K562 (cell line): ENCODE measurements around the gene B4GALNT2. TPM values are rescaled to one million over a fixed set of nuclear protein-coding genes. Genes with fewer than 3 reads are reported as not detected.
A peak's percentile ranks its signal among the peaks of the same experiment; 100 is the strongest.

Experiments used
- CUX1 ChIP-seq: fragments of 200-800 bp; sonication (Bioruptor generic); IDR thresholded peaks from 2 replicates; pipeline ENCODE4 v1.6.1; 2016; ENCODE audit warnings: missing genetic modification characterization, missing compliant biosample characterization
- E2F3 ChIP-seq: fragments of 250-450 bp; sonication (Bioruptor Pico); IDR thresholded peaks from 2 replicates; pipeline ENCODE4 v1.4.0; 2020; ENCODE audit warnings: mild to moderate bottlenecking
- E4F1 ChIP-seq: fragments of 250-450 bp; sonication (Bioruptor Pico); IDR thresholded peaks from 2 replicates; pipeline ENCODE4 v1.5.0; 2021; ENCODE audit warnings: mild to moderate bottlenecking, borderline replicate concordance
- GABPA ChIP-seq: fragments of 200-800 bp; sonication (Bioruptor generic); conservative IDR thresholded peaks from 2 replicates; pipeline ENCODE4 v1.6.1; 2016; ENCODE audit warnings: low read depth, missing genetic modification characterization, missing compliant biosample characterization
- HNRNPUL1 ChIP-seq: fragments of 200-400 bp; formaldehyde crosslinking; IDR thresholded peaks from 2 replicates; pipeline ENCODE4 v1.6.1; 2017; ENCODE audit warnings: low read length
- POLR2AphosphoS2 ChIP-seq: IDR thresholded peaks from 2 replicates; pipeline ENCODE4 v1.6.1; 2012; ENCODE audit warnings: low read length, improper control_type of control experiment
- POLR2AphosphoS5 ChIP-seq: IDR thresholded peaks from 2 replicates; pipeline ENCODE4 v1.6.1; 2011; ENCODE audit warnings: mild to moderate bottlenecking, low read depth, low read length, moderate library complexity; ENCODE audit not compliant: control insufficient read depth, insufficient read depth
- POLR2H ChIP-seq: IDR thresholded peaks from 2 replicates; pipeline ENCODE4 v1.6.1; 2016; ENCODE audit warnings: missing genetic modification characterization, low read depth, mild to moderate bottlenecking, control low read depth, missing compliant biosample characterization, moderate library complexity
- PTRF ChIP-seq: fragments of 450-650 bp; IDR thresholded peaks from 2 replicates; pipeline ENCODE4 v1.6.1; 2016; ENCODE audit warnings: mild to moderate bottlenecking, missing genetic modification characterization, missing compliant biosample characterization
- RBFOX2 ChIP-seq: fragments of 200-400 bp; formaldehyde crosslinking; IDR thresholded peaks from 2 replicates; pipeline ENCODE4 v1.6.1; 2017; ENCODE audit warnings: low read depth, mild to moderate bottlenecking, low read length, moderate library complexity
- SAFB ChIP-seq: fragments of 200-400 bp; formaldehyde crosslinking; IDR thresholded peaks from 2 replicates; pipeline ENCODE4 v1.6.1; 2017; ENCODE audit warnings: low read depth, low read length, borderline replicate concordance
- TAF1 ChIP-seq: IDR thresholded peaks from 2 replicates; pipeline ENCODE4 v1.6.1; 2011; ENCODE audit warnings: mild to moderate bottlenecking, low read length, moderate library complexity; ENCODE audit not compliant: insufficient read depth, control insufficient read depth, severe bottlenecking; ENCODE audit errors: extremely low read depth
- ZNF165 ChIP-seq: fragments of 250-450 bp; sonication (Bioruptor Pico); IDR thresholded peaks from 2 replicates; pipeline ENCODE4 v1.4.0; 2020; ENCODE audit warnings: borderline replicate concordance
- polyA plus RNA-seq, 8 experiments: library from polyadenylated mRNA; depleted of rRNA in 4 of 8; stranded (reverse) in 5 of 8; unstranded in 3 of 8; fragments of >200 nt; fragmentation: Nextera tagmentation in 2 of 8; fragmentation: Illumina TruSeq in 1 of 8; extraction: Ambion mirVana in 2 of 8; extraction: Trizol in 1 of 8; gene quantifications; 2 replicates each; pipeline versions ENCODE4 v1.2.1 to v1.2.3, GENCODE V29; 2011 to 2014; ENCODE audit warnings: inconsistent platforms in 1 of 8, missing spikeins in 1 of 8
- total RNA-seq, 7 experiments: library from RNA; depleted of rRNA in 6 of 7; stranded (reverse); fragments of >200 nt in 6 of 7; fragmentation: Illumina TruSeq in 2 of 7; extraction: Trizol in 2 of 7; gene quantifications; 2 replicates each; pipeline versions ENCODE4 v1.2.1 to v1.2.3, GENCODE V29; 2011 to 2021; ENCODE audit warnings: low replicate concordance in 1 of 7
- TF ChIP-seq, protein P1 (sequence below): sonication (generic); formaldehyde crosslinking; IDR thresholded peaks from 2 replicates; pipeline ENCODE4 v1.9.0; 2022; ENCODE audit warnings: mild to moderate bottlenecking, missing genetic modification reagents
- TF ChIP-seq, protein P2 (sequence below): sonication (generic); formaldehyde crosslinking; IDR thresholded peaks from 2 replicates; pipeline ENCODE4 v1.8.0; 2022; ENCODE audit warnings: missing genetic modification reagents, mild to moderate bottlenecking, borderline replicate concordance
- TF ChIP-seq, protein P3 (sequence below): fragments of 450-650 bp; IDR thresholded peaks from 2 replicates; pipeline ENCODE4 v1.6.1; 2014; ENCODE audit warnings: low read depth, mild to moderate bottlenecking, moderate library complexity, borderline replicate concordance

B4GALNT2 gene
- total and polyA plus RNA-seq, 9 of the 15 experiments (the other 6 are each of a cell fraction or from before 2014, with no cell fraction given), result not detected

GRCh38 chr17:49191917-49192741 is 59.6 kb downstream of the B4GALNT2 start (continued):
- TF ChIP-seq GABPA (tag) (peak; percentile 40), SAFB (peak; percentile 80; the same call in 1 of the 2 replicates), HNRNPUL1 (peak; percentile 88), POLR2AphosphoS2 (no peak), E2F3 (CRISPR knock-in tag) (peak; percentile 48; the same call in 1 of the 2 replicates), RBFOX2 (peak; percentile 83), POLR2AphosphoS5 (peak; percentile 64), TAF1 (peak; percentile 52), ZNF165 (CRISPR knock-in tag) (no peak), POLR2H (tag) (peak; percentile 100), E4F1 (no peak), CUX1 (CRISPR knock-in tag) (no peak), PTRF (tag) (no peak)
- TF ChIP-seq, protein P1, sequence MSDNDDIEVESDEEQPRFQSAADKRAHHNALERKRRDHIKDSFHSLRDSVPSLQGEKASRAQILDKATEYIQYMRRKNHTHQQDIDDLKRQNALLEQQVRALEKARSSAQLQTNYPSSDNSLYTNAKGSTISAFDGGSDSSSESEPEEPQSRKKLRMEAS, result peak; percentile 98
- TF ChIP-seq, protein P2, sequence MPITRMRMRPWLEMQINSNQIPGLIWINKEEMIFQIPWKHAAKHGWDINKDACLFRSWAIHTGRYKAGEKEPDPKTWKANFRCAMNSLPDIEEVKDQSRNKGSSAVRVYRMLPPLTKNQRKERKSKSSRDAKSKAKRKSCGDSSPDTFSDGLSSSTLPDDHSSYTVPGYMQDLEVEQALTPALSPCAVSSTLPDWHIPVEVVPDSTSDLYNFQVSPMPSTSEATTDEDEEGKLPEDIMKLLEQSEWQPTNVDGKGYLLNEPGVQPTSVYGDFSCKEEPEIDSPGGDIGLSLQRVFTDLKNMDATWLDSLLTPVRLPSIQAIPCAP (CRISPR knock-in tag), result no peak
- TF ChIP-seq, protein P3, sequence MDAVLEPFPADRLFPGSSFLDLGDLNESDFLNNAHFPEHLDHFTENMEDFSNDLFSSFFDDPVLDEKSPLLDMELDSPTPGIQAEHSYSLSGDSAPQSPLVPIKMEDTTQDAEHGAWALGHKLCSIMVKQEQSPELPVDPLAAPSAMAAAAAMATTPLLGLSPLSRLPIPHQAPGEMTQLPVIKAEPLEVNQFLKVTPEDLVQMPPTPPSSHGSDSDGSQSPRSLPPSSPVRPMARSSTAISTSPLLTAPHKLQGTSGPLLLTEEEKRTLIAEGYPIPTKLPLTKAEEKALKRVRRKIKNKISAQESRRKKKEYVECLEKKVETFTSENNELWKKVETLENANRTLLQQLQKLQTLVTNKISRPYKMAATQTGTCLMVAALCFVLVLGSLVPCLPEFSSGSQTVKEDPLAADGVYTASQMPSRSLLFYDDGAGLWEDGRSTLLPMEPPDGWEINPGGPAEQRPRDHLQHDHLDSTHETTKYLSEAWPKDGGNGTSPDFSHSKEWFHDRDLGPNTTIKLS, result peak; percentile 81
